HEK293T (cell line): ENCODE data around the gene TTC38.
"Not testable (repeated sequence)": the region's sequence is repeated elsewhere in the genome, so short reads cannot be mapped to it uniquely, and the experiment has no call there.

Experiments used
- CTCF ChIA-PET: fragments of 350-600 bp; formaldehyde crosslinking; extraction: SDS; loops from one replicate; lab custom pipeline; 2021; ENCODE audit warnings: antibody characterized with exemption, inconsistent platforms; lab: Yijun Ruan, JAX
- POLR2A ChIA-PET: fragments of 350-600 bp; formaldehyde crosslinking; extraction: SDS; loops from one replicate; lab custom pipeline; 2020; ENCODE audit warnings: antibody characterized with exemption, inconsistent platforms; lab: Yijun Ruan, JAX
- DNase-seq: peaks from one replicate; pipeline ENCODE4 v3.0.0; 2012; ENCODE audit warnings: mixed read lengths; ENCODE audit errors: extremely low spot score
- ARNT ChIP-seq: fragments of 450-650 bp; IDR thresholded peaks from 2 replicates; pipeline ENCODE4 v1.6.1; 2017; ENCODE audit warnings: mild to moderate bottlenecking
- BHLHE40 ChIP-seq: fragments of 450-650 bp; IDR thresholded peaks from 2 replicates; pipeline ENCODE4 v1.6.1; 2016; ENCODE audit warnings: mild to moderate bottlenecking, moderate library complexity, borderline replicate concordance
- CTBP1 ChIP-seq: fragments of 450-650 bp; IDR thresholded peaks from 2 replicates; pipeline ENCODE4 v1.6.1; 2016; ENCODE audit warnings: borderline replicate concordance
- ELF4 ChIP-seq: fragments of 450-650 bp; IDR thresholded peaks from 2 replicates; pipeline ENCODE4 v1.6.1; 2017; ENCODE audit warnings: antibody characterized with exemption
- FOXA1 ChIP-seq: fragments of 450-650 bp; IDR thresholded peaks from 2 replicates; pipeline ENCODE4 v1.6.1; 2016; ENCODE audit warnings: mild to moderate bottlenecking
- FOXK2 ChIP-seq: fragments of 450-650 bp; IDR thresholded peaks from 2 replicates; pipeline ENCODE4 v1.6.1; 2016; ENCODE audit warnings: mild to moderate bottlenecking
- FOXM1 ChIP-seq: fragments of 450-650 bp; IDR thresholded peaks from 2 replicates; pipeline ENCODE4 v1.6.1; 2017; ENCODE audit warnings: mild to moderate bottlenecking, borderline replicate concordance
- HDGF ChIP-seq: fragments of 450-650 bp; IDR thresholded peaks from 2 replicates; pipeline ENCODE4 v1.6.1; 2017; ENCODE audit warnings: antibody characterized with exemption, borderline replicate concordance
- L3MBTL2 ChIP-seq: fragments of 450-650 bp; conservative IDR thresholded peaks from 2 replicates; pipeline ENCODE4 v1.6.1; 2016; ENCODE audit warnings: mild to moderate bottlenecking
- LEF1 ChIP-seq: fragments of 450-650 bp; IDR thresholded peaks from 2 replicates; pipeline ENCODE4 v1.6.1; 2017; ENCODE audit warnings: mild to moderate bottlenecking, borderline replicate concordance
- NFRKB ChIP-seq: fragments of 450-650 bp; IDR thresholded peaks from 2 replicates; pipeline ENCODE4 v1.6.1; 2016; ENCODE audit warnings: mild to moderate bottlenecking, moderate library complexity
- SP1 ChIP-seq: fragments of 450-650 bp; IDR thresholded peaks from 2 replicates; pipeline ENCODE4 v1.6.1; 2017
- SUZ12 ChIP-seq: fragments of 450-650 bp; IDR thresholded peaks from 2 replicates; pipeline ENCODE4 v1.6.1; 2016; ENCODE audit warnings: mild to moderate bottlenecking
- TARDBP ChIP-seq: fragments of 450-650 bp; IDR thresholded peaks from 2 replicates; pipeline ENCODE4 v1.6.1; 2016
- ZNF384 ChIP-seq: fragments of 450-650 bp; IDR thresholded peaks from 2 replicates; pipeline ENCODE4 v1.6.1; 2016
- TF ChIP-seq, protein P1 (sequence below): fragments of 450-650 bp; IDR thresholded peaks from 2 replicates; pipeline ENCODE4 v1.6.1; 2016

TTC38 gene

DNA sequence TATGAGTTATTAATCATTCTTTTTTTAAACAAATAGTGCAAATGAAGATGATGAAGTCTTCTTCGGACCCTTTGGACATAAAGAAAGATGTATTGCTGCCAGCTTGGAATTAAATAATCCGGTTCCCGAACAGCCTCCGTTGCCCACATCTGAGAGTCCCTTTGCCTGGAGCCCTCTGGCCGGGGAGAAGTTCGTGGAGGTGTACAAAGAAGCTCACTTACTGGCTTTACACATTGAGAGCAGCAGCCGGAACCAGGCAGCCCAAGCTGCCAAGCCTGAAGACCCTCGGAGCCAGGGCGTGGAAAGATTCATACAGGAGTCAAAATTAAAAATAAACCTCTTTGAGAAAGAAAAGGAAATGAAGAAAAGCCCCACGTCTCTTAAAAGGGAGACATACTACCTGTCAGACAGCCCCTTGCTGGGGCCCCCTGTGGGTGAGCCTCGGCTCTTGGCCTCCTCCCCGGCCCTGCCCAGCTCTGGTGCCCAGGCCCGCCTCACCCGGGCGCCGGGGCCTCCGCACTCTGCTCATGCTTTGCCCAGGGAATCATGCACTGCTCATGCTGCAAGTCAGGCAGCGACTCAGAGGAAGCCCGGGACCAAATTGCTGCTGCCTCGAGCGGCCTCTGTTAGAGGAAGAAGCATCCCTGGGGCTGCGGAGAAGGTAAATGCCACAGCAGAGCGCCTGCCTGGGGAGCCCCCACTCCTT lies 40.6 kb downstream of the TTC38 start:
- CTCF ChIA-PET: no interaction called here
- TF ChIP-seq LEF1 (no peak), BHLHE40 (no peak), HDGF (no peak), ARNT (no peak), ZNF384 (no peak), SP1 (no peak), CTBP1 (no peak), FOXM1 (no peak), L3MBTL2 (no peak), NFRKB (no peak), ELF4 (no peak), TARDBP (no peak), FOXA1 (no peak), SUZ12 (no peak), FOXK2 (no peak)
- TF ChIP-seq, protein P1, sequence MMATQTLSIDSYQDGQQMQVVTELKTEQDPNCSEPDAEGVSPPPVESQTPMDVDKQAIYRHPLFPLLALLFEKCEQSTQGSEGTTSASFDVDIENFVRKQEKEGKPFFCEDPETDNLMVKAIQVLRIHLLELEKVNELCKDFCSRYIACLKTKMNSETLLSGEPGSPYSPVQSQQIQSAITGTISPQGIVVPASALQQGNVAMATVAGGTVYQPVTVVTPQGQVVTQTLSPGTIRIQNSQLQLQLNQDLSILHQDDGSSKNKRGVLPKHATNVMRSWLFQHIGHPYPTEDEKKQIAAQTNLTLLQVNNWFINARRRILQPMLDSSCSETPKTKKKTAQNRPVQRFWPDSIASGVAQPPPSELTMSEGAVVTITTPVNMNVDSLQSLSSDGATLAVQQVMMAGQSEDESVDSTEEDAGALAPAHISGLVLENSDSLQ: no peak
- DNase-seq: no peak
- POLR2A ChIA-PET: interaction anchor here (2.0 kb wide), 1 partner anchor 28 kb away, joined by 5 read pairs; the partner anchor contains the start of gene TRMU

DNA sequence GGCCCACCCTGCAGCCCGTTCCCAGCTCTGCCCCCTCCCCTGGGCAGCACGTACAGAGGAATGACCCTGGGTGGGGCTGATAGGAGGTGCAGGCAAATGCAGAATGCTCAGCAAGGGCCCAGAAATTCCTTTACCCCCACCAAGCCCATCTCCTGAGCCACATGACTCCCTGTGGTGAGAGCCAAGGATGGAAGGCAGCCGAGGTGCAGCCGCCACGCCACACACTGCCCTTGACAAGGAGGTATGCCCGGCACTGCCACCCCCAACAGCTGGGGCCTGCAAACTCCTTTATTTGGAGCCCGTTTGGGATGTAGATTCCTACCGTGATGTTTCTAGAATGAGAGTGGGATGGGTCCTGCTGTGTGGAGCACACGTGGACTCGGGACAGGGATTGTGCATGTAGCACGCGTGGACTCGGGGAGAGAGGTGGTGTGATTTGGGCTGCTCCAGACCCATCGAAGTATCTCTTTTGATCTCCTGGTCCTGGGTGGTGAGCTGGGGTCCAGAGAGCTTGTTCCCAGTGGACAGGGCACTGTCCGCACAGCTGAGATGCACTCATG lies 41.8 kb downstream of the TTC38 start:
- TF ChIP-seq NFRKB (no peak), FOXK2 (no peak), TARDBP (no peak), ELF4 (no peak), BHLHE40 (no peak)
- TF ChIP-seq, protein P1: no peak
- ChIA-PET CTCF (no interaction called here), POLR2A (interaction anchor here (1.2 kb wide), 1 partner anchor 13 kb away, joined by 5 read pairs; the partner anchor contains the start of gene GTSE1)
- DNase-seq: no peak

DNA sequence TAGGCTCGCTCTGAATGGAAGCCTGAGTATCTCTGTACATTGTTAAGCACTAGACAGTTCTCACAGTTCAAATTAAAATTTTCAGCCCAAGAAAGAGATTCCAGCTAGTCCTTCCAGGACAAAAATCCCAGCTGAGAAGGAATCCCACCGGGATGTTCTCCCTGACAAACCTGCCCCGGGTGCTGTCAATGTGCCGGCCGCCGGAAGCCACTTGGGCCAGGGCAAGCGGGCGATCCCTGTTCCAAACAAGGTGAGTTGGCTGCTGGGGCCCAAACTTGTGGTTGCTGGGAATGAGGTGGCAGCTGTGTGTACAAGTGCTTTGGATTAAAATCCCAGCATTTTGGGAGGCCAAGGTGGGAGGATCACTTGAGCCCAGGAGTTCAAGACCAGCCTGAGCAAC lies 44.2 kb downstream of the TTC38 start:
- TF ChIP-seq FOXM1 (no peak), LEF1 (no peak)
- no peak for DNase-seq
- ChIA-PET POLR2A (no interaction called here), CTCF (interaction anchor here (0.9 to 1.1 kb wide), 2 partner anchors 107 to 190 kb away, joined by 4 read pairs; no protein-coding TSS in a partner anchor)

DNA sequence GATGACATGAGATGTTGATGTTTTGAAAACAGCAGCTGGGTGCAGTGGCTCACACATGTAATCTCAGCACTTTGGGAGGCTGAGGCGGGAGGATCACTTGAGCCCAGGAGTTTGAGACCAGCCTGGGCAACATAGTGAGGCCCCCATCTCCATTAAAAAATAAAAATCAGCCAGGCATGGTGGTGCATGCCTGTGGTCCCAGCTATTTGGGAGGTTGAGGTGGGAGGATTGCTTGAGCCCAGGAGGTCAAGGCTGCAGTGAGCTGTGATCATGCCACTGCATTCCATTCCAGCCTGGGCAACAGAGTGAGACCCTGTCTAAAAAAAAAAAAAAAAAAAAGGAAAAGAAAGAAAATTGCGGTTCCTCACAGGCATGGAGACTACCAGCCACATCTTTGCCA lies 45.0 kb downstream of the TTC38 start:
- POLR2A ChIA-PET: not testable (repeated sequence)

DNA sequence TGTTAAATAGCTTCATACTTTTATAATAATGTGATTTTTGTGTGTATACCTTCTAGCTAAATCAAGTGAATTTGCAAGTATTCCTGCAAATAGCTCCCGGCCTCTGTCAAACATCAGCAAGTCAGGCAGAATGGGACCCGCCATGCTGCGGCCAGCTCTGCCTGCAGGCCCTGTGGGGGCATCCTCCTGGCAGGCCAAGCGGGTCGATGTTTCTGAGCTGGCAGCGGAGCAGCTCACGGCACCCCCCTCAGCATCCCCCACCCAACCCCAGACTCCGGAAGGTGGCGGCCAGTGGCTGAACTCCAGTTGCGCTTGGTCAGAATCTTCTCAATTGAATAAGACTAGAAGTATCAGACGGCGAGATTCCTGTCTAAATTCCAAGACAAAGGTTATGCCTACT lies 48.2 kb downstream of the TTC38 start:
- ChIA-PET POLR2A (no interaction called here), CTCF (interaction anchor here (0.6 to 1.4 kb wide), 3 partner anchors 14 to 197 kb away, joined by 3 to 5 read pairs (median 3); no protein-coding TSS in a partner anchor)
- TF ChIP-seq ZNF384 (no peak), ARNT (no peak), TARDBP (no peak)
- no peak for DNase-seq

More for the DNA sequence above, 45.0 kb downstream of the TTC38 start:
- not testable (repeated sequence) for DNase-seq
- CTCF ChIA-PET: interaction anchor here (0.7 to 1.1 kb wide), 2 partner anchors 13 to 191 kb away, joined by 4 read pairs; no protein-coding TSS in a partner anchor

DNA sequence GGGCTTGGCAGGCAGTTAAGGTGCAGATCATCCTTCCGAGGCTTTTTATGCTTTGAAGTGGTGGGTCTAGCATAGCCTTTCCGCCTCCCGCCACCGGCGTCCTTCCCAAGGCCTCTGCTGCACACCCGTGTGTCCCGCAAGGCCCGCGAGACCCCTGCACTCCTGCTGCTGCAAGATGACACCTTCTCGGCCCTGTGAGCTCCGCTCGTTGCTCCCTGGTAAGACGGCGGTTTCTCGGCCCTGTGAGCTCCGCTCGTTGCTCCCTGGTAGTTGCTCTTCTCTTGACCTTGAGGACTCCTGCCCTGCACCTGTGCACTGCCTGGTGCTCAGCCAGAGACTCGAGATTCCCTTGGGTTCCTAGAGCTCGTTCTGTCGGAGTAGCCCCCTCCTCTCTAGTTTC lies 49.8 kb downstream of the TTC38 start:
- TF ChIP-seq SUZ12 (no peak), TARDBP (no peak), SP1 (no peak)
- ChIA-PET CTCF (no interaction called here), POLR2A (interaction anchor here (1.0 kb wide), 1 partner anchor 12 kb away, joined by 4 read pairs; no protein-coding TSS in a partner anchor)
- no peak for DNase-seq

DNA sequence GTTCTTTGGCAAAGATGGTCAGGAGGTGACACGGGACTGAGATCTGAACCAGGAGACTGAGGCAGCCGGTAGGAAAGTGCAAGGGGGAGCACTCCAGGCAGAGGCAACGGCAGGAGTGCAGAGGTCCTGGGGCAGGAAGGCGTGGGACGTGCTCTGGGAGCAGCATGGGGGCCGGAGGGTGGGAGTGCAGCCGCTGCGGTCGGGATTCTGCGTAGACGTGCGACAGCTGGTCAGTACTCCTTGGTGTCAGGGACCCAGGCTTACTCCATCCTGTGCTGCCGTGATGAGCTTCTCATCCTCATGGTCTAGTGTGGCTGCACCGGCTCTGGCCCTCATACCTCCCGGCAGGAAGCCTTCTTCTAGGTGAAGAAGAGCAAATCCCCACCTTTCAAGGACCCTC lies 50.8 kb downstream of the TTC38 start:
- TF ChIP-seq CTBP1 (no peak), BHLHE40 (no peak), SP1 (no peak), ELF4 (no peak), ZNF384 (no peak), FOXA1 (no peak), FOXK2 (no peak), ARNT (no peak), LEF1 (no peak), SUZ12 (no peak), NFRKB (no peak), L3MBTL2 (no peak)
- TF ChIP-seq, protein P1: no peak
- CTCF ChIA-PET: interaction anchor here (0.6 kb wide), 1 partner anchor 59 kb away, joined by 3 read pairs; no protein-coding TSS in a partner anchor
- POLR2A ChIA-PET: interaction anchor here (1.7 kb wide), 1 partner anchor 18 kb away, joined by 4 read pairs; no protein-coding TSS in a partner anchor
- no peak for DNase-seq
